SK-N-MC (cell line): ENCODE results near the gene SMARCD1.

ENCODE experiments used
- EZH2 ChIP-seq: fragments of 200-600 bp; sonication (generic); IDR thresholded peaks from one replicate; pipeline ENCODE4 v1.6.1; 2017; ENCODE audit warnings: antibody characterized with exemption
- FOXP2 ChIP-seq: optimal IDR thresholded peaks from 2 replicates; pipeline ENCODE3; 2011; ENCODE audit warnings: mild to moderate bottlenecking, moderate library complexity; ENCODE audit not compliant: insufficient read depth; ENCODE audit errors: extremely low read length, control extremely low read depth
- POLR2AphosphoS5 ChIP-seq: IDR thresholded peaks from 2 replicates; pipeline ENCODE4 v1.6.1; 2012; ENCODE audit warnings: mild to moderate bottlenecking, low read depth, low read length, borderline replicate concordance

- TF ChIP-seq POLR2AphosphoS5 (no peak), EZH2 (no peak), FOXP2 (no peak)
Observed at GRCh38 chr12:50075808-50076170, 9.4 kb upstream of the SMARCD1 start.
